Measurements from ENCODE around the gene ELP4. TPM values are rescaled to one million over a fixed set of nuclear protein-coding genes. Genes with fewer than 3 reads are reported as not detected.

The ELP4 gene
- total RNA-seq, 1 experiment from 2014 or later, result 17.2 TPM

GRCh38 chr11:31680770-31681169 lies 171.2 kb downstream of the ELP4 start:
- no peak for DNase-seq (ENCODE audit: low read depth, low spot score)
- H3K4me3 ChIP-seq (ENCODE audit: low read depth in 2 of 2, low read length in 2 of 2), result no peak overlapping the region
- no peak for ATAC-seq
- H3K4me1 ChIP-seq (ENCODE audit: control insufficient read depth, insufficient read depth, low read length), result no peaks in the 10 kb centered on the region
- TF ChIP-seq, protein P1, sequence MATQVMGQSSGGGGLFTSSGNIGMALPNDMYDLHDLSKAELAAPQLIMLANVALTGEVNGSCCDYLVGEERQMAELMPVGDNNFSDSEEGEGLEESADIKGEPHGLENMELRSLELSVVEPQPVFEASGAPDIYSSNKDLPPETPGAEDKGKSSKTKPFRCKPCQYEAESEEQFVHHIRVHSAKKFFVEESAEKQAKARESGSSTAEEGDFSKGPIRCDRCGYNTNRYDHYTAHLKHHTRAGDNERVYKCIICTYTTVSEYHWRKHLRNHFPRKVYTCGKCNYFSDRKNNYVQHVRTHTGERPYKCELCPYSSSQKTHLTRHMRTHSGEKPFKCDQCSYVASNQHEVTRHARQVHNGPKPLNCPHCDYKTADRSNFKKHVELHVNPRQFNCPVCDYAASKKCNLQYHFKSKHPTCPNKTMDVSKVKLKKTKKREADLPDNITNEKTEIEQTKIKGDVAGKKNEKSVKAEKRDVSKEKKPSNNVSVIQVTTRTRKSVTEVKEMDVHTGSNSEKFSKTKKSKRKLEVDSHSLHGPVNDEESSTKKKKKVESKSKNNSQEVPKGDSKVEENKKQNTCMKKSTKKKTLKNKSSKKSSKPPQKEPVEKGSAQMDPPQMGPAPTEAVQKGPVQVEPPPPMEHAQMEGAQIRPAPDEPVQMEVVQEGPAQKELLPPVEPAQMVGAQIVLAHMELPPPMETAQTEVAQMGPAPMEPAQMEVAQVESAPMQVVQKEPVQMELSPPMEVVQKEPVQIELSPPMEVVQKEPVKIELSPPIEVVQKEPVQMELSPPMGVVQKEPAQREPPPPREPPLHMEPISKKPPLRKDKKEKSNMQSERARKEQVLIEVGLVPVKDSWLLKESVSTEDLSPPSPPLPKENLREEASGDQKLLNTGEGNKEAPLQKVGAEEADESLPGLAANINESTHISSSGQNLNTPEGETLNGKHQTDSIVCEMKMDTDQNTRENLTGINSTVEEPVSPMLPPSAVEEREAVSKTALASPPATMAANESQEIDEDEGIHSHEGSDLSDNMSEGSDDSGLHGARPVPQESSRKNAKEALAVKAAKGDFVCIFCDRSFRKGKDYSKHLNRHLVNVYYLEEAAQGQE (IDR thresholded peaks at IDR 0.05; ENCODE audit: insufficient read depth in 1 of 2, low read depth in 2 of 2, low read length in 1 of 2), result no peak
- TF ChIP-seq SIN3A (IDR thresholded peaks at IDR 0.05; ENCODE audit: borderline replicate concordance, insufficient read depth, low read depth, low read length), result no peak
- no peak for TF ChIP-seq CTCF (IDR thresholded peaks at IDR 0.05)
- no peak for TF ChIP-seq TCF7L2 (IDR thresholded peaks at IDR 0.05; ENCODE audit: low read depth, low read length)
- no peak for TF ChIP-seq POLR2AphosphoS5 (IDR thresholded peaks at IDR 0.05; ENCODE audit: low read depth, low read length)
- in situ Hi-C loops (cut with HindIII; ENCODE audit: low pct_unique_long_range_greater_than_20kb, low sequenced_read_pairs), result no loop called here
- no peaks in the 10 kb centered on the region for H3K9me3 ChIP-seq (ENCODE audit: control insufficient read depth, insufficient read depth, low read depth, low read length)
- BruUV-seq (replicated peaks), result no TSS peak
- POLR2A ChIA-PET, result no interaction called here
- CTCF ChIA-PET, result no interaction called here
- intact Hi-C loops (cut with micrococcal nuclease; ENCODE audit: unreplicated experiment), result no loop called here
- H3K27me3 ChIP-seq (ENCODE audit: control insufficient read depth, insufficient read depth, low read length), result no peaks in the 10 kb centered on the region
- no peaks in the 10 kb centered on the region for H3K36me3 ChIP-seq (ENCODE audit: control insufficient read depth, insufficient read depth, low read length)
- H3K27ac ChIP-seq (ENCODE audit: low read length), result no peak overlapping the region

DNA sequence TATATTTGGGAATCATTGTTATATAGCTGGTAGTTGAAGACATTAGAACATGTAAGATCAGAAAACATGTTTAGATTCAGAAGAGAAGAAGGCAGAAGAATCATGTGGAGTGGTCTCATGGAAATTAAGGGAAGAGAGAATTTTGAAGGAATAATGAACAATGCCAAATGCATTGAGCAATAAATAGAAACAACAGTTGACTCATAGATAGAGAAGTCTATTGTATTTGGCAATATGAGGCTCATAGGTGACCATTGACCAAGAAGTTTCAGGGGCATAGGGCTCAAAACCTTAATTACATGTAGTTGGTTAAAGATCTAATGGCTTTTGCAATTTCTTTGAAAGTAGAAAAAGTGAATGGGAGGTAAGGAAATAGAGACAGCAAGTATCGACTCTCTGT lies 177.7 kb downstream of the ELP4 start:
- Histone ChIP-seq H3K4me1 (ENCODE audit: control insufficient read depth, insufficient read depth, low read length) (no peaks in the 10 kb centered on the region), H3K36me3 (ENCODE audit: control insufficient read depth, insufficient read depth, low read length) (no peaks in the 10 kb centered on the region), H3K27me3 (ENCODE audit: control insufficient read depth, insufficient read depth, low read length) (no peaks in the 10 kb centered on the region), H3K4me3 (ENCODE audit: low read depth in 2 of 2, low read length in 2 of 2) (no peak overlapping the region), H3K27ac (ENCODE audit: low read length) (no peak overlapping the region), H3K9me3 (ENCODE audit: control insufficient read depth, insufficient read depth, low read depth, low read length) (no peaks in the 10 kb centered on the region)
- in situ Hi-C loops (cut with HindIII; ENCODE audit: low pct_unique_long_range_greater_than_20kb, low sequenced_read_pairs) (no loop called here), intact Hi-C loops (cut with micrococcal nuclease; ENCODE audit: unreplicated experiment) (no loop called here)
- ChIA-PET CTCF (no interaction called here), POLR2A (no interaction called here)
- no peak for ATAC-seq
- BruUV-seq (replicated peaks), result no TSS peak
- DNase-seq (ENCODE audit: low read depth, low spot score), result no peak
- no peak for TF ChIP-seq SIN3A (IDR thresholded peaks at IDR 0.05; ENCODE audit: borderline replicate concordance, insufficient read depth, low read depth, low read length)
- TF ChIP-seq TCF7L2 (IDR thresholded peaks at IDR 0.05; ENCODE audit: low read depth, low read length), result no peak
- no peak for TF ChIP-seq CTCF (IDR thresholded peaks at IDR 0.05)
- TF ChIP-seq, protein P1 (IDR thresholded peaks at IDR 0.05; ENCODE audit: insufficient read depth in 1 of 2, low read depth in 2 of 2, low read length in 1 of 2), result no peak
- no peak for TF ChIP-seq POLR2AphosphoS5 (IDR thresholded peaks at IDR 0.05; ENCODE audit: low read depth, low read length)
